HG02852 (cell line): ENCODE measurements around the gene ICAM3.

ENCODE experiments used
- ATAC-seq: cut with Tn5 transposase; IDR thresholded peaks from one replicate; pipeline ENCODE4 v1.9.1; 2021; ENCODE audit warnings: mild to moderate bottlenecking, moderate library complexity; ENCODE audit not compliant: unreplicated experiment

The ICAM3 gene

DNA sequence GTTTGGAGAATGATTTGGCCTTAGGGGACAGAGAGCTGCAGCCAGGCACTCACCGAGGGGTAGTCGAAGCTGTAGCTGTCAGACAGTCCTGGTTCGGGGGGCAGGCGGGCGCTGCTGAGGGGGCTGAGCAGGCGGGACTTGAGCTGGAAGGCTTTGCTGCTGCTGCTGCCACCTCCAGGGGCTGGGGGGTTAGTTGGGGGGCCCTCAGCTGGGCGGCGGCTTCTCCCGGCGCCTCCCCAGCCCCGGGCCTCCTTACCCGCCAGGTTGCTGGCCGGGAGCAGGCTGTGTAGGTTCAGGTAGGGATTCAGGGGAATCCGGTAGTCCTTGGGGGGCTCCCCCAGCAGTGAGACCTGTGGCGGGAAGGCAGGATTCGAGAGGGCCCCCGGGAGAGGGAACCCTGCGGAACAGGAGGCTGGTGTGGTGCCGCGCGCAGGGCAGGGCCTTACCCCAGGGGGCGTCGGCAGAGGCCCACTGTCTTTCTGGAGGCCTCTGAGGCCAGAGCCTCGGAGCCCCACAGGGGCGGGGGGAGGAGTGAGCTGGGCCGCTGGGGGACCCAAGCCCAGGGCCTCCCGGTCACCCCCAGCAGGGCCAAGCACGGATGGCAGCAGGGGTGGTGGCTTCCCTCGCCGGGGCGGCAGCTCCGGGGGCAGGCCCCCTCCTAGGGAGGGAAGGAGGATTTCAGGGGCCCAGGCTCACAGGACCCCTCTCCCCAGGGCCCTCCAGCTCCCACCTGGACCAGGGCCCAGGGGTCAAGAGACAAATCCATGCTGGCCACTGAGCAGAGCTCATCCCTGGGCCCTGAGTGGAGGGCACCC is 18.6 kb downstream of the ICAM3 start:
- ATAC-seq = no peak

DNA sequence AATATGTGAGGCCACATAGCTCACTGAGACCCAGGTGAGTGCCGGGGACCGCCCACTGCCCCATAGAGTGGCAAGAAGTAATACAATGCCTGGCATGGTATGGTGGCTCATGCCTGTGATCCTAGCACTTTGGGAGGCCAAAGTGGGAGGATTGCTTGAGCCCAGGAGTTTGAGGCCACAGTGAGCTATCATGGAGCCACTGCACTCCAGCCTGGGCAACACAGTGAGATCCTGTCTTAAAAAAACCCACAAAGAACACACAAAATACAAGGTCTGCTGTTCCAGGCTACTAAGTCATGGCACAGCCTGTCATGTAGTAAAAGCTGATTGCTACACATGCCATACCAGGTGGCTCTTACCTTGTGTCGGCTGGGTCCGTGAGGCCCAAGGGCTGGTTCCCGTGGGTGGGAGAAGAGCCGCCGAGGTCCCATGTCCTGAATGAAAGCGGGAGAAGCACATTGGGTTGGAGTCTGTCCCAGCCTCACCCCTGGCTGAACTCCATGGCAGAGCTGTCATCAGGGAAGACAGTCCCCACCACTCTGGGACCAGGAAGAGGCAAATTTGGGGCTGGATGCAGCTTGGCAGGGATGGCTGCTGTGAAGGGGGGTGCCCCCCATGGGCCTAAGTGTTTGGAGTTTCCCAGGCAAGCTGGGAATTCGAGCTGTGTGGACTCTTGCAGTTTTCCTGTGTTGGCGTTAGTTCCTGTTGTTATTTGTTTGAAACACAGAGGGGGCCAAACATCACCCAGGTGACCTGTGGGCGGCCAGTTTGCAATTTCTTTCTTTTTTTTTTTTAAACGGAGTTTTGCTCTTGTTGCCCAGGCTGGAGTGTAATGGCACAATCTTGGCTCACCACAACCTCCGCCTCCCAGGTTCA is 20.4 kb downstream of the ICAM3 start:
- ATAC-seq = no peak

DNA sequence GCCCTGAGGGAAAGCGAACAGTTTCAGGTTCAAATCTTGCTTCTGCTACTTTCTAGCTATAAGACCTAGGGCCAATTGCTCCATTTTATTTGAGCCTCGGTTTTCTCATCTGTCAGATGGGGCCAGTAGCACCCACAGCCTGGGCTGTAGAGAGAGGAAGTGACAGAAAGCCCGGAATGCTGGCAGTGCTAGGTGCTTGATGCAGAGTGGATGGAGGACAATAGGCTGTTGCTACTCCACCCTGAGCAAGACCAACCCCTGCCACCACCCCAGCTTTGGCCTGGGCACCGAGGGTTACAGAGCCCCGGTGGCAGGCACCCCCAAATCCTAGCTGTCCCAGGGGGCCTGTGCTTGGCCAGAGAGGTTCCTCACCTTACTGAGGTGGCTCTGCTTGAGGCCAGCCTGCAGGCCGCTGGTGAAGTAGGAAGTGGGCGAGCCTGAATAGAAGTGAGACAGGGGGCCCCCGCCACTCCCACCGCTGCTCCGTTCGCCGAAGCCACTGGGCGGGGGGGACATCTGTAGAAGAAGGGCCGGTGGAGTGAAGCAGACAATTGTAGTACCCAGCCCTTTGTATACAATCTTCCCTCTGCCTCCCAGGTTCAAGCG is 21.5 kb downstream of the ICAM3 start:
- ATAC-seq = no peak

DNA sequence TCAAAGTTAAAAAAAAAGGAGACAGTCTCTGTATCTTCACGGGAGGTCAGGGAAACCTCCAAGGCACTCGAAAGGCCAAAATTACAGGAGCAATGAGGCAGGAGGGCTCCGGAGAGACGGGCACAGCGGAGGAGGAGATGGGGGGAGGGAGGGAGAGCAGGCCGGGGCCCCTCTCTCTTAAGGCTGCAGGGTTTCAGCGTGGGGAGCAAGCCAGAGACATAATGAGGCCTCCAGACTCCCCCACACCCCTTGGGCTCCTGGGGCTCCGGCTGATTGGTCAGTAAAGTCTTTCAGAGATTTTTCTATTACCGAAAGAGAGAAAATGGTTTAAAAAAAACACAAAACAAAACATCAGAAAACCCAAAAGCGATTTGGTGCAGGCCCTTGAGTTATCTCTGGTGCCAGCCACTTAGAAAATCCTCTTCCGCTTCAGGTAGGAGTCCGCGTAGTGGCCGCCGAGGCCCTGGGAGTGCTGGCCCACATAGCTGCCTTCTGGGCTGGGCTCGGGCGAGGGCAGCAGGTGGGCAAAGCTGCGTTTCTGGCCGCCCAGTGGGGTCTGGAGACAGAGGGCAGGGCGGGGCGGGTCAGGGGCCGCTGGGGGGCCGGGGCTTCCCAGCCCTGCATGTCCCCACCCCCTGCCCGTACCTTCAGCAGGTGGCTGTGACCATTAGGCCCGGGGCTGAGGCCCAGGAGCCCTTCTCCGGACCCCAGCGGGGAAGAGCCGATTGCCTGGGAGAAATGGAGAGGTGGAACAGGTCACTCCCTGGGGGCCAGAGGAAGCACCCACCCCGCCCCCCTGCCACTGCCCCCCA is 22.2 kb downstream of the ICAM3 start:
- ATAC-seq = no peak

DNA sequence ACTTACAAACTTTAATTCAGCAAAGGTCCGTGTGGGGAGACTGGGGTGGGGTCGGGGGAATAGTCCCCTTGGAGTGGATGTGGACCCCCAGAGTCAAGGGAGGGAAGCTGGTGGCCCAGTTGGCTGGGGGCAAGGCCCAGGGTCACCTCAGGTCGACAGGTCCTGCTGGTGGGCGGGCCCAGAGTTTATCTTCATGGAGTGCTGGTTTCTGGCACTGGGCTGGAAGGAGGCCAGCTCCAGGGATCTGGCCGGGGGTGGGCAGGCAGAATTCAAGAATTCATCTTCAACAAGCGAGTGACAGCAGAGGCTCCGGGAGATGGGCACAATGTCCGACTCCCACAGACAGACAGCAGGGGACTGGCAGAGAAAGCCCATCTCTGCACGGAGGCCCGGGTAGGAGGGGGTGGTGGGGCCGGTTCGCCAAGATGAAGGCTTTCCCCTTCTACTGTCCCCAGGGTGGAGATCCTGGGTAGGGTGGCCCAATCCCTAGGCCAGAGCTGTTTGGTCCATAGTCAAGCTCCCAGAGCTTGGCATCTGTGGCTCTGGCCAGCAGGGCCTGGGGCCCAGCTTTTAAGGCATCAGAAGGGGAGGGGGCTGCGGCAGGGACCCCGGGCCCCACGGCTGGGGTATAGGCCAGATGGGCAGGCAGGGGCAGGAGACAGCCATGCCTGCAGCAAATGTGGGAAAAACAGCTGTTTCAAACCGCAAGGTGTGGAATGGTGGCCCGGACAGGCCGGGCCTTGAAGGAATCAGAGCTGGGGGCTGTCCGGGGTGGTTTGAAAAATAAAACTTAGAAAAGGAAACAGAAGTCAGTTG is 23.0 kb downstream of the ICAM3 start:
- no peak for ATAC-seq

DNA sequence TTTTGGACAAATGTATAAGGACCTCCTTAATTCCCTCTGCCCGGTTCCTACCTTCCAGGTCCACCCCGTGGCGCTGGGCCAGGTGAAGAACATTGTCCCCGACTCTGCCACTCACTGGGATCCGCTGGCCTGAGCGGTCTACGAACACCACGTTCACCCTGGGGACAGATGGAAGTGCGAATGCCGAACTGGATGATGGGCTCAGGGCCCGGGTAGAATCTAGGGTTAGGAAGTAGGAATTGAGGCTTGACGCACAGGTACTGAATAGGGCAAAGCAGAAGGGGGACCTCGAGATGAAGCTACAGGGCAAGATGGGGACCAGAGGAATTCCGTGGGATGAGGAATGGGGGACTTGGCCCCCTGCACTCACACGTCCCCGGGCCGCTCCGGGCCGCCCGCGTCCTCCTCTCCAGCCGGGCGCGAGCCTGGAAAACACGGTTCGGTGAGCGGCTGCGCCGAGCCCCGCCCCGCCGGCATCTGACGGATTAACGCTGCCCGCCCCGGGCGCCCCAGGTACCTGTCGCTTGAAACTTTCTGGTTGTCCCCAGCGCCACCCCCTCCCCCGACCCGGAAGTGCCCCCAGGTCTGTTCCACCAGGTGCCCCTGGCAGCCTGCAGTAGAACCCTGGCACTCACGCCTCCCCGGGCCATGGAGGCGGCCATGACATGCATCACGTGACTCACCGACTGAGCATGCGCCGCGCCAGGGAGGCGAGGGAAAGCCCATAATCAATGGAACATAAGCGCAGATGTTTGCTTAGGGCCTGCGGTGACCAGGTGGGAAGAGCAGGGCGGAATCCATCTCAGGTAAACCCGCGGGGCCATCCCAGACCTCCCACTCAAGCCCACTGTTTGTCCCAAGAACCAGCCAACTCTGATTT is 23.8 kb downstream of the ICAM3 start, which contains the start of gene FDX2:
TSS of gene FDX2 (minus strand) at position 681 of the 880 bp plus-strand sequence. CDS start at position 662, 19 bp downstream.
- ATAC-seq = peak; percentile 45

DNA sequence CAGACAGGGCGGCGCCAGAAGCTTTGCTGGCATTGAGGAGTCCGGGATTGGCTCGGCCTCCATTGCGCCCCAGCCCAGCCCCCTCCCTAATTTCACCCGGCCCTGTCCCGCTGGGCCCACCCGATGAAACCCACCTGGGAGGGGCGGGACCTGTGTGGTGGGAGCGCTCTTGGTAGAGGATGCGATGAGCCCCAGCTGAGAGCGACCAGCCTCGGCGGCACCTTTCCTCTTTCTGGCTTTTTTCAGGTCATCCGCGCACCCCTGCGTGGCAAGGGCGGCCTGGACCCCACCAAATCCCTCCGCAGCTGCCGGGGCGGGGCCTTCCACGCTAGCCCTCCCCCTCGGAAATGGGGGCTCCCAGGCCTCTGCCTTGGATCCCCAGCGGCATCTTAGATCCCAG is 30.0 kb downstream of the ICAM3 start, which contains the start of gene ZGLP1:
TSS of gene ZGLP1 (minus strand) at position 393 of the 400 bp plus-strand sequence.
- no peak for ATAC-seq

DNA sequence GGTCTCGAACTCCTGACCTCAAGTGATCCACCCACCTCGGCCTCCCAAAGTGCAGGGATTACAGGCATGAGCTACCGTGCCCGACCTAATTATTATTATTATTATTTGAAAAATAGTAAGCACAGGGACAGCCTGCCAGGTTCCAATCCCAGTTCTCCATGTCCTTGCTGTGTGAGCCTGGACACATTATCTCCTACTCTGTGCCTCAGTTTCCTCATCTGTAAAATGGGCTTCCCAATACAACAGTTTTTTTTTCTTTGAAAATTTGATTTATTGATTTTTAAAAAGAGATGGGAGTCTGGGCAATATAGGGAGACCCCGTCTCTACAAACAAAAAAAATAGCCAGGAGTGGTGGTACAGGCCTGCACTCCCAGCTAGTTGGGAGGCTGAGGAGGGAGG is 33.1 kb downstream of the ICAM3 start:
- ATAC-seq = no peak

DNA sequence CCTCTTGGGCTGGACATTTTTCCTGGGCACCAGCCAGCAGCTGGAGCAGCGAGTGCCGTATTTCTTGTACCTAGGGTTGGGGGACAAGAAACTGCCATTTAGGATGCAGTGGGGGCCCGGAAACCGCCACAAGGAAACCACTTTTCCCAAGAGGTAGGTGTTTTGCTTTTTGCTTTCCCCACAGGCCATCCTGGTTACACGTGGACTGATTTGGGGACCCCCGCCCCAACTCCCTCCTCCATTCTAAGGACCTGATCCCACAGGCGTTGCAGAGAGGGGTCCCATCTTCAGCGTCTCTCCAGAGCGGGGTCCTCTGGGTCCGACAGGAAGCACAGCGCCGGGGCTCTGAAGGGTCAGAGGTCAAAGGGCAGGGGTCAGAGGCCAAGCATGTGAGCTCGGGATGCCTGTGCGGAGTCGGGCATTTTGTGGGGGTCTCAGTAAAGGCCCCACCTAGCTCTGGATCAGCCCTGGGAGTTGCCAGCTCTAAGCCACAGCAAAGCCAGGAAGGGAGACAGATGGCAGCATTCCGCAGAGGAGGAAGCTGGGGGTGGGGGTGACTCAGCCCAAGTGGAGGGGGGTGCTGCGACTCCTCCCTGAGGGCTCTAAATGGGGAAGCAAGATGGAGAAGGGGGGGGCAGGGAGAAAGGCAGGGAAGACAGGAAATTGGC is 34.2 kb downstream of the ICAM3 start:
- ATAC-seq = no peak

DNA sequence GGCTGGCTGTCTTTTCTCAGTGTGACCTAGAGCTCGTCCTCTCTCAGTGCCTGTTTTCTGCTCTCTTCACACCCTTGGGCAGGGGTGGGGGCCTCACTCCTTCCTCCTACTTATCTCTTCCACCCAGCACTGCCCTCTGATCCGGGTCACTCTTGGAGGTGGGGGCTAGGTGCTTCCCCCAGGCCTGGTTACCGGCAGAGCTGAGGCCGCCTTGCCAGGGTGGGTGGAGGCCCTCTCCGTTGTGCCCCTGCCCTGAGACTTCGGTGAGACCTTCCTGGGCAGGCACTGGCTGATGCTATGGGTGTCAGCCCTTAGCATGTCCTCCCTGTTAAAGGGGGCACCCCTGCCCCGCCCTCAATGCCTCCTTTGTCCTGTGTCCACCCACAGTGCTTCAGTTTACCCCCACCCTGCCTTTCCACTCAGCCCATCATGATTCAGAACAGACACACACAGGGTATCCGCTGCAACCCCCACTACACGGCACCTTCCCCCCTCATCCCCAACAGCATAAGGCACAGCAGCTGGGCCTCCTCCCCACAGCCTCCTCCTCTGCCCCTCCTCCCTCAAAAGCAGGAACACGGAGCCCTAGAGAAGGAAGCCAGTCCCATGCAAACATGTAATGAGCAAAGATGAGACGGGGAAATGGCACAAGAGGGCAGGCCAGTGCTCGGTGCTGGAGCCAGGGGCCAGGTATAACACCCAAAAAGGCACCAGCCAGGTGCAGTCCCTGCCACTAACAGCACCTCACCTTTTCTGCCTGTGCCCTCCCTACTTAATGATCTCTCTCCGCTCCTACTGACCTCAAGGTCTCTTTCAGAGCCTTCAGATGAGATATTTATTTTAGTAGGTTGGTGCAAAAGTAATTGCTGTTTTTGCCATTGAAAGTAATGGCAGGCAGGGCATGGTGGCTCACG is 39.6 kb downstream of the ICAM3 start:
- no peak for ATAC-seq

DNA sequence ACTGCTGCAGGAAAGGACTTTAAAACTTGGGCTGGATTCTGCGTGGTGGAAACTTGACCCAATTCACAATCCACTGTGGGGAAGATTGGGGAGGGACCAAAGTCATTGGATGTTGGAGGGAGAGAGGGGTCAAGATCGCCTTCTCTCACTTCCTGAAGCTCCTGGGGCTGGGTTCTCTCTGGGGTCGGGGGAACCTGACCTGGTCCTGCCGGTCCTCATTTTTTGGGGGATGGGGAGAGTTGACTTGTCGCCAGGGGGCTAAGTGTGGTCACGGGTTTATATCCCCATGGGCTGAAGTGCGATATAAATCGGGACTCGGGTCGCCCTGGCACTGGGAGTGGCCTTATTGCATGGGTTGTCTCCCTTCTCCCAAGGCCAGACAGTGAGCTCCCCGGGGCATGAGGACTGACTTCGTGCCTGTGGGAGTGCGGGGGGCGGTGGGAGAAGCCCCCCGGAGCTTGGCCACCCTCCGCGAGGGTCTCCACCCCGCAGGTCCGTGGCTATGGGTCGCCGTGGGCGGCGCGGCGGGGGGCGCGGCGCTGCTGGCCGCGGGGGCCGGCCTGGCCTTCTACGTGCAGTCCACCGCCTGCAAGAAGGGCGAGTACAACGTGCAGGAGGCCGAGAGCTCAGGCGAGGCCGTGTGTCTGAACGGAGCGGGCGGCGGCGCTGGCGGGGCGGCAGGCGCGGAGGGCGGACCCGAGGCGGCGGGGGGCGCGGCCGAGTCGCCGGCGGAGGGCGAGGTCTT is 43.4 kb downstream of the ICAM3 start:
- no peak for ATAC-seq

DNA sequence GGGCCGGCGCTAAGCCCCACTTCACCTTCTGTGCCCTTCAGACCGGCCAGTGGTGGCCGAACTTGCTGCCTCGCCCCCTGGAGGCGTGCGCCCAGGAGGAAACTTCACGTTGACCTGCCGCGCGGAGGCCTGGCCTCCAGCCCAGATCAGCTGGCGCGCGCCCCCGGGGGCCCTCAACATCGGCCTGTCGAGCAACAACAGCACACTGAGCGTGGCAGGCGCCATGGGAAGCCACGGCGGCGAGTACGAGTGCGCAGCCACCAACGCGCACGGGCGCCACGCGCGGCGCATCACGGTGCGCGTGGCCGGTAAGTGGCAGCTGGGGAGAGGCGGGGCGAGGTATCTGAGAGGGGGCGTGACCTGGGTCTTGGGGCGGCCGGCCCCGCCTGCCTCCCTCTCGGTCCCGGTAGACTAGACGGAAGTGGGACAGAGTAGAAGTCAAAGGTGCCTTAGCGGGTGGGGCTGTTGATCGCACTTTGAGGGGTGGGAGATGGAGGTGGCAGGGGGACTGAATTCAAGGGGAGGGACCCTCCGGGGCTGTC is 44.0 kb downstream of the ICAM3 start:
- ATAC-seq = no peak

DNA sequence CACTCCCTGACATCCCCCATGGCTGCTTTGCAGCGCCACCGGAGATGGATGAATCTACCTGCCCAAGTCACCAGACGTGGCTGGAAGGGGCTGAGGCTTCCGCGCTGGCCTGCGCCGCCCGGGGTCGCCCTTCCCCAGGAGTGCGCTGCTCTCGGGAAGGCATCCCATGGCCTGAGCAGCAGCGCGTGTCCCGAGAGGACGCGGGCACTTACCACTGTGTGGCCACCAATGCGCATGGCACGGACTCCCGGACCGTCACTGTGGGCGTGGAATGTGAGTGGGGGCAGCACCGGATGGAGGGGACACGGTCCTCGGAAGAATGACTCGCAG is 45.1 kb downstream of the ICAM3 start:
- no peak for ATAC-seq

DNA sequence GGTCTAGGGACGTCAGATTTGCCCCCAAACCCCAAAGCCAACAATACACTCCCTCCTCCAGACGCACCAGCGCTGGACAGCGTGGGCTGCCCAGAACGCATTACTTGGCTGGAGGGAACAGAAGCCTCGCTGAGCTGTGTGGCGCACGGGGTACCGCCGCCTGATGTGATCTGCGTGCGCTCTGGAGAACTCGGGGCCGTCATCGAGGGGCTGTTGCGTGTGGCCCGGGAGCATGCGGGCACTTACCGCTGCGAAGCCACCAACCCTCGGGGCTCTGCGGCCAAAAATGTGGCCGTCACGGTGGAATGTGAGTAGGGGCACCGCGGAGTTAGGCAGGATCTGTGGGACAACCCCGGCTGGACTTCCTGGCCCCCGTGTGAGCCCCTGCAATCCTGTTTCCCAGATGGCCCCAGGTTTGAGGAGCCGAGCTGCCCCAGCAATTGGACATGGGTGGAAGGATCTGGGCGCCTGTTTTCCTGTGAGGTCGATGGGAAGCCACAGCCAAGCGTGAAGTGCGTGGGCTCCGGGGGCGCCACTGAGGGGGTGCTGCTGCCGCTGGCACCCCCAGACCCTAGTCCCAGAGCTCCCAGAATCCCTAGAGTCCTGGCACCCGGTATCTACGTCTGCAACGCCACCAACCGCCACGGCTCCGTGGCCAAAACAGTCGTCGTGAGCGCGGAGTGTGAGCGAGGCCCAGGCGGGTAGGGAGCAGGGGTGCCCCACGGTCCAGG is 45.6 kb downstream of the ICAM3 start:
- no peak for ATAC-seq

DNA sequence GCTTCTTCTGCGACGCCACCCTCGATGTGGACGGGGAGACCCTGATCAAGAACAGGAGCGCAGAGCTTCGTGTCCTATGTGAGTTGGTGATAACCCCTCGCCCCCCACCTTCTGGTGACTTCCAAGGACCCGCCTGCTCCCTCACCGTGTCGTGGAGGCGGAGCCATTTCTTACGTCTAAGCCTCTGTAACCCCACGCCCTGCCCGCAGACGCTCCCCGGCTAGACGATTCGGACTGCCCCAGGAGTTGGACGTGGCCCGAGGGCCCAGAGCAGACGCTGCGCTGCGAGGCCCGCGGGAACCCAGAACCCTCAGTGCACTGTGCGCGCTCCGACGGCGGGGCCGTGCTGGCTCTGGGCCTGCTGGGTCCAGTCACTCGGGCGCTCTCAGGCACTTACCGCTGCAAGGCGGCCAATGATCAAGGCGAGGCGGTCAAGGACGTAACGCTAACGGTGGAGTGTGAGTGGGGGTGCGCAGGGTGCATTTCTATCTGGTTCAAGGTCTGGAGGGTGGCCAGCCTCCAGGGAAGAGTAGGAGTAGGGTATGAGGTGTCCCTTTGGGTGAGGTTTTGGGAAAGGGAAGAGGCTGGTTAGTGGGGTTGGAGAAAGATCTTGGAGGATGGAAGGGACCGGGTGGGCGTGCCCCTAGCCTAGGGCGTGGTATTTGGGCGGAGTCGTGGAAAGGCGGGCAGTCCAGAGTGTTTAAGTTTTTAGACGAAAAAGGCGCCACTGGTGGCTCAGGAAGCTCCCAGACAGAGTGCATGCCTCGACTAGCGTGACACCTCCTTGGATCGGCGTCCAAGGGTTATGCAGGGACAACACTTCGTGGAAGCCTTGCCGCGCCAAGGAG is 46.4 kb downstream of the ICAM3 start:
- no peak for ATAC-seq
